ENCODE data around the gene WDR3. TPM values are rescaled to one million over a fixed set of nuclear protein-coding genes. Genes with fewer than 3 reads are reported as not detected.

The WDR3 gene
- total and polyA plus RNA-seq, 8 donors, result 16.0 to 31.8 (median 28.4) TPM

DNA sequence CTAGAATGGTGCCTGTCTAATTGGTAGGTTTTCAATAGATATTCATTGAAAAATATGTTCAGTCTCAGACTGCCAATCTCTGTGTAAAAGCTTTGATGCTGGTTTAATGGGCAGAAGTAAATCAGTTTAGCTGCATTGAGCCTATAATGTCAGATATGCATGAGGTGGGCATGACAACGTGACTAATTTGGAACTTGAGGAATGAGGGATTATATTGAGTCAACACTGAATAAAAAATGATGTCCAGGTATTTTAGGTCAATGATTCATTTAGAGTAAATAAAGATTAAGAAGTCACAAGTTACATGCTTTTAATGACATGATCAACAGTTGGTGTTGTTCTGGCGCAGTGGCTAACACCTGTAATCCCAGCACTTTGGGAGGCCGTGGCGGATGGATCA is 3.0 kb downstream of the WDR3 start:
- DNase-seq, result no peak
- intact Hi-C loops (cut with DNase I), result no loop called here
- Histone ChIP-seq H3K27me3 (no peaks in the 10 kb centered on the region), H3K9me3 (no peaks in the 10 kb centered on the region), H3K27ac (no peak overlapping the region), H3K4me3 (no peak overlapping the region), H3K36me3 (peaks cover 0 to 30% of the 10 kb centered on the region in 2 donors), H3K4me1 (peaks cover 6 to 31% of the 10 kb centered on the region in 2 donors)
- TF ChIP-seq, protein P1, sequence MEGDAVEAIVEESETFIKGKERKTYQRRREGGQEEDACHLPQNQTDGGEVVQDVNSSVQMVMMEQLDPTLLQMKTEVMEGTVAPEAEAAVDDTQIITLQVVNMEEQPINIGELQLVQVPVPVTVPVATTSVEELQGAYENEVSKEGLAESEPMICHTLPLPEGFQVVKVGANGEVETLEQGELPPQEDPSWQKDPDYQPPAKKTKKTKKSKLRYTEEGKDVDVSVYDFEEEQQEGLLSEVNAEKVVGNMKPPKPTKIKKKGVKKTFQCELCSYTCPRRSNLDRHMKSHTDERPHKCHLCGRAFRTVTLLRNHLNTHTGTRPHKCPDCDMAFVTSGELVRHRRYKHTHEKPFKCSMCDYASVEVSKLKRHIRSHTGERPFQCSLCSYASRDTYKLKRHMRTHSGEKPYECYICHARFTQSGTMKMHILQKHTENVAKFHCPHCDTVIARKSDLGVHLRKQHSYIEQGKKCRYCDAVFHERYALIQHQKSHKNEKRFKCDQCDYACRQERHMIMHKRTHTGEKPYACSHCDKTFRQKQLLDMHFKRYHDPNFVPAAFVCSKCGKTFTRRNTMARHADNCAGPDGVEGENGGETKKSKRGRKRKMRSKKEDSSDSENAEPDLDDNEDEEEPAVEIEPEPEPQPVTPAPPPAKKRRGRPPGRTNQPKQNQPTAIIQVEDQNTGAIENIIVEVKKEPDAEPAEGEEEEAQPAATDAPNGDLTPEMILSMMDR (IDR thresholded peaks at IDR 0.05), result no peak
- ATAC-seq, result no peak

DNA sequence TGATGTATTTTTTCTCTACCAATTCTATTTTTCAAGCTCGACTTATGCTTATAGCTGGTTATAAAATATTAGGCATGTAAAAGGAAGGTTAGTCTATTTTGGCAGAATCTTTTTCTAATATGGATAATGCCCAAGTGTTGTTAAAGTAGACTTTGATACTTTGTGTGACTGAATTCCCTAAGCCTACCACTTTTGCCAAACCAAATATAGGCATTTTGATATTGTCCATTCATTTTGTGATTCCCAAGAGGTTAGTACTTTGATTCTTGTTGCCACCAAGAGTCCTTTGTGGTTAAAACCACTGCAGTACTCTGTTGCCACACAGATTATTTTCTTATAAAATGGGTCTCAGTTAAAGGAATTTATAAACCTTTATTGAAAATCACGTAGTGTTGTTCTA is 4.2 kb downstream of the WDR3 start:
- no peak for DNase-seq
- Histone ChIP-seq H3K27ac (no peak overlapping the region), H3K4me3 (no peak overlapping the region), H3K9me3 (no peaks in the 10 kb centered on the region), H3K36me3 (peaks cover 0 to 41% of the 10 kb centered on the region in 2 donors), H3K27me3 (no peaks in the 10 kb centered on the region), H3K4me1 (peaks cover 0 to 20% of the 10 kb centered on the region in 2 donors)
- TF ChIP-seq, protein P1 (IDR thresholded peaks at IDR 0.05), result no peak
- intact Hi-C loops (cut with DNase I), result no loop called here
- no peak for ATAC-seq

DNA sequence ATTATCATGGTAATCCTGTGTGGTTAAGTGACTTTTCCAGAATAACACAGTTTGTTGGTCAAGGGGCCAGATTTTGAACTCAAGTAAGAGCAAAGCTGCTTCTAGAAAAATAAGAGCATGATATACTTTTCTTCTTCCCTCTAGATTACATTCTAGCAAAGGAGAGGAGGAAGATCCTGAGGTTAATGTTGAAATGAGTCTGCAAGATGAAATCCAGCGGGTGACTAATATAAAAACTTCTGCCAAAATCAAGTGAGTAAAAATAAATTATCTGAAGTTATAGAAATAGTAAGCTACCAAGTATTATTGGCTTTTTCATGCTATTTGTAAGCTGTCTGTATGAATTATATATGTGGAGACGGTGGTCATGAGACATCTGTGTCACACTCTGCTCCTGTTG is 12.8 kb downstream of the WDR3 start:
- H3K36me3 ChIP-seq, result peaks cover 0 to 99% of the 10 kb centered on the region in 2 donors
- H3K9me3 ChIP-seq, result no peaks in the 10 kb centered on the region
- H3K4me1 ChIP-seq, result no peaks in the 10 kb centered on the region
- TF ChIP-seq, protein P1 (IDR thresholded peaks at IDR 0.05), result no peak
- H3K27ac ChIP-seq, result no peak overlapping the region
- no peak overlapping the region for H3K4me3 ChIP-seq
- H3K27me3 ChIP-seq, result no peaks in the 10 kb centered on the region
- DNase-seq (no peak), ATAC-seq (no peak)
- intact Hi-C loops (cut with DNase I), result no loop called here

DNA sequence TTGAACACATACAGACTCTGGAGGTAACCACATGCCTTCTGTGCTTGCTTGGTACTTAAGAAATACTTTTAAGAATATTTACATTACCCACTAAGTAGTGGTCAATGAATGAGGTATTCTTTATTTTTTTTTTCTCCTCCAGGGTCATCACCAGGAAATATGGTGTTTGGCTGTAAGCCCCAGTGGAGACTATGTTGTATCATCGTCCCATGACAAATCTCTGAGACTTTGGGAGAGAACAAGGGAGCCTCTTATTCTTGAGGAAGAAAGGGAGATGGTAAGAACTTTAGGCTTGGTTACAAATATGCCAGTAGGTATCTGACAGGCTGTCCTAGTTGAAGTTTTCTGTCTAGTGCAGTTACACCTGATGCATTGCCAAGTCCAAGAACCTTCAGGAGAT is 22.8 kb downstream of the WDR3 start:
- intact Hi-C loops (cut with DNase I), result no loop called here
- TF ChIP-seq, protein P1 (IDR thresholded peaks at IDR 0.05), result no peak
- H3K36me3 ChIP-seq, result peaks cover 6 to 100% of the 10 kb centered on the region in 2 donors

DNA sequence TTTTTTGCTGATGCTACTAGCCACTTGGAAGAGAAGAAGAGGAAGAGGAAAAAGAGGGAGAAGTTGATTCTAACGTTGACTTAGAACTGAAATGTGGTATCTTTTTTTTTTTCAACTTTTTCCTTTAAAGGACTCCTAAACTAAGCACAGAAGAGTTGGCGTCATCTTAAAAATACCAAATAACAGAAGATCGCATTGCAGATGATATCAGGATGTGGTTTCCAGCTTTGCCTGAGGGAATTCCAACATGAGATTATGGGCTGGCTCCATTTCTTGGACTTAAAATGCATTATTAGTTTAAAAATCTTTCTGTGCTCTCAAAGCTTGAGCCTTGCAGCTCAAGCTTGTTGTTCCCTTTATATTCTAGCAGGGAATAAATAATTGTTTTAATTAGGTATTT is 29.8 kb downstream of the WDR3 start:
- TF ChIP-seq, protein P1 (IDR thresholded peaks at IDR 0.05), result no peak
- no peak for ATAC-seq
- intact Hi-C loops (cut with DNase I), result no loop called here

More for the DNA sequence above, 22.8 kb downstream of the WDR3 start:
- no peak for ATAC-seq
- H3K27ac ChIP-seq, result no peak overlapping the region
- no peaks in the 10 kb centered on the region for H3K27me3 ChIP-seq
- H3K4me3 ChIP-seq, result no peak overlapping the region
- H3K9me3 ChIP-seq, result no peaks in the 10 kb centered on the region
- no peak for DNase-seq
- H3K4me1 ChIP-seq, result no peaks in the 10 kb centered on the region

More for the DNA sequence above, 29.8 kb downstream of the WDR3 start:
- peaks cover 0 to 72% of the 10 kb centered on the region in 2 donors for H3K36me3 ChIP-seq
- no peaks in the 10 kb centered on the region for H3K4me1 ChIP-seq
- H3K4me3 ChIP-seq, result no peak overlapping the region
- no peak for DNase-seq
- H3K9me3 ChIP-seq, result no peaks in the 10 kb centered on the region
- no peaks in the 10 kb centered on the region for H3K27me3 ChIP-seq
- no peak overlapping the region for H3K27ac ChIP-seq
